GM19372 (cell line): Measurements from ENCODE around the gene BCAS1.

Experiments
- ATAC-seq: cut with Tn5 transposase; IDR thresholded peaks from one replicate; pipeline ENCODE4 v1.9.1; 2021; ENCODE audit warnings: mild to moderate bottlenecking, low read depth, moderate library complexity; ENCODE audit not compliant: unreplicated experiment

The BCAS1 gene

GRCh38 chr20:54051068-54051467 is 19.3 kb downstream of the BCAS1 start:
- no peak for ATAC-seq

DNA sequence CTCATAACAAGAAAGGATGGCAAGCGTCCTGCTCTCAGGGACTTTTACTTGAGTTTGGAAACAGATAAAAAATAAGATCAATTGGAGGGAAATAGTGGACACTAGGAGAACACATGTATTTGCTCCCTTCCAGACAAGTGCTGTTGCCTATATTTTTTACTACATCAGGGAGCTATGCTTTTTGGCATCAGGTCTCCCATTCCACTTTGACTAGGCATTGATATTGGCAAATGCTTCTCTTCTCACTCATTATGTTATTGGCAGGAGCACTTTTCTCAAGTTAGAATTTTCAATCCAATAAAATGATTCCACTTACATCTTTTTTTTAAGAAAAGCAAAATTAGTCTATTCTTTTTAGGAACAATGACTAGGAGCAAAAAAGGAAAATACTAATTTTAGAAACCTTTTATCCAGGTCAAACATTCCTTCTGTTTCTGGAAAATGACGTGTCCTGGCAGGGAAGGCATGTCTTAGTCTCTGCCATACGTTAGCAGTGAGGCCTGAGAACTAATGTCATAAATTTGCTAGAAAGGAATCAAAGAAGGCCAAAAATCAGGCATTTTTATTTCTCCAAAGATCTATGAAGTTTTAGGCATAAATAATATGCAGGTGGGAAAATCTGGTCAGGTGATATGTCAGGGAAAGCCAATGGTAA is 21.4 kb downstream of the BCAS1 start:
- ATAC-seq, result no peak

DNA sequence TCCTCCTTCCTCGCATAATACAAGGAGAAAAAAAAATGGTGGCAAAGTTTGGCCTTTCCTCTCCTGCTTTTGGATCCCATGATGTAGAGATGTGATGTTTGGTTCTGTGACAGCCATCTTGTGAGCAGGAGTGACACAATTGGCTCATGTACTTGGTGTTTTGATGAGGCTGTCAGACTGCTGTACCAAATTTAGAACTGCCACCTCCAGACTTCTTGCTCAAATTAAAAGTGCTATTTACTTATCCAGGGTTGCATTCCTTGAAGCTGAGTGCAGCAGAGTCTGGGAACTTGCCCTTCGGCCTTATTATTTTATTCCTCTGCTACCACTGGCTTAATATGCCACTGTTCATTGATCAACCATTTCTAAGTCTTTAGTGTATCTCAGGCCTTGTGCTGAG is 21.9 kb downstream of the BCAS1 start:
- ATAC-seq, result no peak

GRCh38 chr20:54047720-54048119 is 22.7 kb downstream of the BCAS1 start:
- ATAC-seq, result no peak

GRCh38 chr20:54047048-54047447 is 23.3 kb downstream of the BCAS1 start:
- ATAC-seq, result no peak

DNA sequence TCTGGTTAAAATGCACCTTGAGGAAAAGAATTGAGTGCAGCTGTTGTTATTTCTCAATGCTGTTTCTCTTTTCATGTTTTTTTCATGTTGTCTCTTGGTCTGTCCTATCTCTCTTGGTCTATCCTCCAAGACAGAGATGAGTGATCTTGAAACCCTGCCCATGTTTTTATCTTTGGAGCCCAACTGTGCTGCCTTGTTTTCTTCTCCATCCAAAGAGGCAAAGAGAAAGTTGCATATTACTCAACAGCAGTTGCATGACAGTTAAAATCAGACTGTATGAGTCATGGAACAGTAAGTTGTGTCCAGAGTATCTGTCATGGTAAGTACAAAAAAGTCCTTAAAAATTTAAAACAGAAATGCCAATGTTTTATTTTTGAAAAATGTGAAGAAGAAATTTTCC is 26.2 kb downstream of the BCAS1 start:
- no peak for ATAC-seq

DNA sequence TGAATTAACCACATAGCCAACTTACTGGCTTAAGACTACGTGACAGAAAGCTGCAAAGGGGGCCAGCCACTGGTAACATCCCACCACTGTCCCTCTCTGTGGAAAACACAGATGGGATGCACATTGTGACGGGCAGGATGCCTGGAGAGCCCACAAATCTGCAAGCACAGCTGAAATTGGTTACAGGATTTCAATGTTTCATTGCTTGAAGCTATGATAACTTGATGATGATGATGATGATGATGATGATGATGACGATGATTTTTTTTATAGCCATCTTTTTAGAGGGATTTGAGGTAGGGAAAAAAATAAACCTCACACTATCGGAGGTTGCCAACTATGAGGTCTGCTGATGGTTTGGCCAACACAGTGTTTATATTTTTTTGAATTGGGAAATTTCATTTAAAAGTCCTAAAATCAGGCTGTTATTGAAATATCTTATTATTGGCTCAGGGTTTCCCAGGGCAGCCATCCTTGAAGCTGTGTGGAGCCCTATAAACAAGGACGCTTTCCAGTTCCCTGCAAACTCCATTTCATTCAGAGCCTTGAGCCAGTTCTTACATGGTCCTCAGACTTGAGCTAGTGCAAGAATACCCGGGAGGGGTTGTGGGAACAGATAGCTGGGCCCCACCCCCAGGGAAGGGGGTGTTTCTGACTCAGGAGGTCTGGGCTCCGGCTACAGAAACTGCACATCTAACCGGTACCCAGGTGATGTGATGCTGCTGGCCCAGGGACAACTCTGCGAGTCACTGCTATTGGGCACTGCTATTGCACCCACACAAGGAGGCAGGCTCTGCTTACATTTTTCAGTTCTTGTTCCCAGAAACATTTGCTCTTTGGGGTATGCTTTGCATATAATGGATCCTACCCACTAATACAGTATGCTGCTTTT is 27.1 kb downstream of the BCAS1 start:
- ATAC-seq, result no peak

- no peak for ATAC-seq
Measured at GRCh38 chr20:54042021-54042420, 28.4 kb downstream of the BCAS1 start.

DNA sequence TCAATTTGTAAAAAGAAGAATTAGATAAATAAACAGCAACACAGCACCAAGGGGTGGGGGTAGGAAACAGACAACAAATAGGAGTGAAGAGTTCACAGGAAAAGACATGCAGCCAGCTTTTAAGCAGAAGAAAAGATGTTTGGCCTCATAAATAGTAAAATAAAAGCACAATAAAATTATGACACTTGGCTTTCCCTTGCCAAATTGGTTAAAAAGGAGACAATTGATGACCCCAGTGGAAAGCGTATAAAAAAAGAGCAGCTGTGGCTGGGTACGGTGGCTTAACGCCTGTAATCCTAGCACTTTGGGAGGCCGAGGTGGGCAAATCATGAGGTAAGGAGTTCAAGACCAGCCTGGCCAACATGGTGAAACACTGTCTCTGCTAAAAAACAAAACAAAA is 29.1 kb downstream of the BCAS1 start:
- no peak for ATAC-seq

- ATAC-seq, result no peak
Measured at GRCh38 chr20:54040531-54040930, 29.9 kb downstream of the BCAS1 start.

GRCh38 chr20:54038961-54039360 is 31.4 kb downstream of the BCAS1 start:
- ATAC-seq, result no peak

- ATAC-seq, result no peak
Measured at GRCh38 chr20:54037525-54037924, 32.9 kb downstream of the BCAS1 start.

DNA sequence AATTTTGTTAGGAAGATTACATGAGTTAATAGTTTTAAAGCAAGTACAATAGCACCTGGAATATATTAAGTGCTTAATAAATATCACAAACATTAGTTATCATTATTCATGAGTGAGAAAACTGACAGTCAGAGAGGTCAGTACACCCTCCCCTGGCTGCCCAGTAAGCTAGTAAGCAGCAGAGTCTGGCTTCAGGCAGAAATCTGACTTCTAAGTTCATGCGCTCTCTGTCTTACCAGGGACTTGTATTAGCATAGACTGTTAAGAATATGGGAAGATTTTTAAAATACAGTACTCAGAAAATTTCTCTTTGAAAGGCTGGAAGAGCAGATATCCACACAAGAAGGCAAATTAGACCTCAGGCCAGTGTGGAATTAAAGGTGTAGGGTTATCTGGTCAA is 40.8 kb downstream of the BCAS1 start:
- ATAC-seq, result no peak

DNA sequence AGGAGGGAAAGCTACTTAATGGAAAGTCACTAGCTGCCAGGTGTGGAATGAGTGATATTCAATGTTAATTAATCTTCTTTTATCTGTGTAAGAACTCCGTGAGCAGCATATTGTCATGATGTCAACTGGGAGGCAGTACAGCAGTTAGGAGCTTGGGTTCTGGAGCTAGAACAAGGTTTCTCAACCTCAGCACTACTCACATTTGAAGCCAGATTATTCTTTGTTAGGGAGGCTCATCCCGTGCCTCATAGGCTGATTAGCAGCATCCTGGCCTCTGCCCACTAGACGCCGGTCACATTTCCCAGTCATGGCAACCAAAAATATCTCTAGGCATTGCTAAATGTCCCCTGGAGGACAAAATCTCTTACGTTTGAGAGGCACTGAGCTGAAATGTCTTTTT is 41.2 kb downstream of the BCAS1 start:
- no peak for ATAC-seq

DNA sequence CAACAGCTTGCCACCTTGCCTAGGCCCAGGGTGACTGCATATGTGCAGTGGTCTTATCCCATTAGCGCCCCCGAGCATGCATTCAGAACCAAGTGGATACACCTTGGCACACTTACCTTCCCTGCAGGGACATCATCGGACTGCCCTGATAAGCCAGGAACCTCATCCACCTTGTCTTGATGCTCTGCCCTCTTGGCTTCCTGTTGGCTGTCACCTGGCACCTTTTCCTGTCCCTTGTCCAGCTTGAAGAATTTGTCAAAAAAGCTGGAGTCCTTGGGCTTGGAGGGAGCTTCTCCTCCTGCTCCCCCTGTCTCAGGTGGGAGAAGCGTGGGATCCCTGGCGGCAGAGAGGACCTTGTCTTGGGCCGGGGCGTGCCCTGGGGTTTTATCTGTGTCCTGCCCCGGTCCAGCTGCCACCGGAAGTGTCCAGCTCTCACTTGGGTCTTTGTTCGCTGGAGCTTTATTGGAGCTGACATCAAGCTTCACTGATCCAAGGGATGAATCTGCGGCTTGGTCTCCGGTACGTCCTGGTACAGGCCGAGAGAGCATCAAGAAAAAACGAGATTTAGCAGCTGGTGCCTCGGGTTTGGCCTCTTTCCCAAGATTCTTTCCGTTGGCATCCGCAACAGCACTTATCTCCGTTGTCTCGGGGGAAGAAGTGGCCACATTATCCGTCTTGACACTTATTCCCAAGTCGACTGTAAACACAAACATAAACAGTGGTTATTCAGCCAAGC is 42.0 kb downstream of the BCAS1 start:
- no peak for ATAC-seq

DNA sequence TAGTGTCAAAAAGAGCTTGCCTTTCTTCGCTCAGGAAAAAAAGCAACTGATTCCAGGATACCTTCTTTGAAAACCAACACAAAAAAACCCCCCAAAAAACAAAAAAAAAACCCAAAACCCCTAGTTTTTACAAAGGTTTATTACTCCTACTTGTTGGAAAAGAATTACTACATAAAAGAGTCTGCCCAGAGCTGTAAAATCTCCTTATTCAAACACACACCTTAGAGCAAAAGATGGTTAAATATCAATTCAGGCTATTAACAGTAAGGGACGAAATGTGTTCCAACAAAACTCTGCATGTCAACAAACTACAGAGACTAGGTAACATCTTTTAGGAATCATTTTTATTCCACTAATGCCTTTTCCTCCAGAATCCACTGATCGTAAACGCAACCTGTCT is 42.7 kb downstream of the BCAS1 start:
- no peak for ATAC-seq

- ATAC-seq, result no peak
Measured at GRCh38 chr20:54026295-54027064, 43.9 kb downstream of the BCAS1 start.

GRCh38 chr20:54025251-54025771 is 45.1 kb downstream of the BCAS1 start:
- ATAC-seq, result no peak

DNA sequence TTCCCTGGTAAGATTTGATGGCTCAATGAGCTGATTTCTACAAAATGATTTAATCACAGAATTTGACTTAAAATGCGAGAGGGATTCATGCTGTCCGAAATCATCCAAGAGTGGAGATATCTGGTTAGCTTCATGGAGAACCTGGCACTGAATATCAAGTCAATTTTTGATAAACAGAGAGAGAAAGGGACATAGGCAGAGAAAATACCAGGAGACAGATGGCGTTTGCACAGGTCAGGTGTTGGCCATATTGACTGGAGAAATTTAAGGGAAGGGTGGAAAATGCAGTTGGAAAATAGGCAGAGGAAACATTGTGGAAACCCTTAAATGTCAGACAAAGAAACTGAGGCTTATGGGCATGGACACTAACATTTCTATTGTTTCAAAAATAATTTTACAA is 47.0 kb downstream of the BCAS1 start:
- no peak for ATAC-seq

DNA sequence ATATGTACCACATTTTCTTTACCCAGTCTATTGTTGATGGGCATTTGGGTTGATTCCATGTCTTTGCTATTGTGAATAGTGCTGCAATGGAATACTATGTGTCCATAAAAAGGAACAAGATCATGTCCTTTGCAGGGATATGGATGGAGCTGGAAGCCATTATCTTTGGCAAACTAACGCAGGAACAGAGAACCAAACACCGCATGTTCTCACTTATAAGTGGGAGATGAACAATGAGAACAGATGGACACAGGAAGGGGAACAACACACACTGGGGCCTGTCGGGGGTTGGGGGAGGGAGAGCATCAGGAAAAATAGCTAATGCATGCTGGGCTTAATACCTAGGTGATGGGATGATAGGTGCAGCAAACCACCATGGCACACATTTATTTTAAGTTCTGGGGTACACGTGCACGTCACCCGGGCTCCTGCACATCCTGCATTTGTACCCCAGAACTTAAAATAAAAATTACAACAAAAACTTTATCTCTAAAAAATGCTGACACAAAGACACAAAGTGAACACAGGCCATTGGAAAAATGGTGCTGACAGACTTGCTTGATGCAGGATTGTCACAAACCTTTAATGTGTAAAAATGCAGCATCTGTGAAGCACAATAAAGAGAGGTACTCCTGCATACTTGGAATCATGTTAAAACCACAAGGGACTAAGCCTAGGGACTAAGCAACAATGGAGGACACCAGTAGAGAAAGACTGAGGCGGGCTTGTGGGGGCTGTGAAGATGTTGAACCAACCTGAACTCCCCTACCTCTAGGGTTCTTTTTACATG is 48.8 kb downstream of the BCAS1 start:
- no peak for ATAC-seq
